GM19035 (cell line): ENCODE measurements around the gene CEACAM19.
"Not testable (repeated sequence)": the region's sequence is repeated elsewhere in the genome, so short reads cannot be mapped to it uniquely, and the experiment has no call there.

ENCODE experiments used
- ATAC-seq: cut with Tn5 transposase; IDR thresholded peaks from one replicate; pipeline ENCODE4 v1.9.1; 2021; ENCODE audit not compliant: unreplicated experiment

The CEACAM19 gene

DNA sequence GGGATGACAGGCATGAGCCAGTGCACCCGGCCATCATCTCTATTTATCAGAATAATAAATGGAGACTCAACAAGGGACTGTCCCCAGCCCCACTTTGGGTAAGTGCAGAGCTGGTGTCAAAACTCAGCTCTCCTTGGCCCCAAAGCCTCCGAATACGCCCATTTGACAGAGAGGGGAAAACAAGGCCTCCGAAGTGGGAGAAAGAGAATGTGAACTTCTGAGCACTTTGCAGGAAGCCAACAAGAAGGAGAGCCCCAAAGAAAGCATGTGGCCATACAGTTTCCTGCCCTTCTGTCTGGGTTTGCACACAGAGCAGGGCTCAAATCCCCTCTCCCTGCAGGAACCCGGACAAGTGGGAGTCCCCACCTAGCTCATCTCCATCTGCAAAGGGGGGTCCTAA lies 29.3 kb downstream of the CEACAM19 start:
- ATAC-seq: no peak

DNA sequence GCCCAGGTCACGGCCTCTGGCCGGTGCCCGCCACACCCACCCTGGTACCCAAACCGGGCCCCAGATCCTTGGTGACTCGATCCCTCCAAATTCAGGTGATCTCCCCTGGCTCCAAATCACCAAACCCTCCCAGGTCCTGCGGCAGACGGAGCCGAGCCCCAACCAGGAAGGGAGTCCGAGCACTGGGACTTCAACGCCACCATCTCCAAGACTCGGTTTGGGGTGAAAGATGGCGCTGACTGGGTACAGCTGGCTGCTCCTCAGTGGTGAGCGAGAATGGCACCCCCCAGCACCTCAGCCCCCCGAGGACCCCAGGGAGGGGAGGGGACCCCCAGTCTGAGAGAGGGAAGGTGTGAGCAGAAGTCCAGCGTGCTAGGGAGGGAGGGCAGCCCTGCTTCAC lies 29.9 kb downstream of the CEACAM19 start:
- no peak for ATAC-seq

DNA sequence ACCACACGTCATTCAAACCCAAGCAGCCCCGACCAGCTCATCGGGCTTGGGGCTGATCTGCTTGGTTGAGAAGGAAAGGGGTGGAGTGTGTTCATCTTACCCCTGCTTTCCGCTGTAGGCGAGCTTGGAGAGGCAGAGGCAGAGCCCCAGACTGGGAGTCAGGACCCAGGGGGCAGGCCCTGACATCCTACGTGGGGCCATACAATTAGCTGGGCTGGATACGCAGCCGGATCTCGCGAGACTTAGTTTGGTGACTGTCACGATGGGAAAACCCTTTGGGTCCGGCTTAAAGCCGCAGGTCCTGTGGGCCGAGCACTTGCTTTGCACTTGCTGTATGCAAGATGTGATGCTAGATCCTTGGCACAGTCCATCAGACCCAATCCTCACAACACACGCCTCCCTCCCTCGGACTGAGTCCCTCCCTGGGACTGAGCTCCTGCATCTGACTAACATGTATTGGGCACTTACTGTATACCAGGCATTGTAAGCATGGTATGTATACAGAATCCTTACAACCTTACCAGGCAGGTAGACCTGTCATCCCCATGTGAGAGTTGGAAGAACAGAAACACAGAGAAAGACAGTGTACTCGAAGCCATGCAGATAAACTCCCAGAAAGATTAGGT lies 31.4 kb downstream of the CEACAM19 start:
- ATAC-seq: no peak

DNA sequence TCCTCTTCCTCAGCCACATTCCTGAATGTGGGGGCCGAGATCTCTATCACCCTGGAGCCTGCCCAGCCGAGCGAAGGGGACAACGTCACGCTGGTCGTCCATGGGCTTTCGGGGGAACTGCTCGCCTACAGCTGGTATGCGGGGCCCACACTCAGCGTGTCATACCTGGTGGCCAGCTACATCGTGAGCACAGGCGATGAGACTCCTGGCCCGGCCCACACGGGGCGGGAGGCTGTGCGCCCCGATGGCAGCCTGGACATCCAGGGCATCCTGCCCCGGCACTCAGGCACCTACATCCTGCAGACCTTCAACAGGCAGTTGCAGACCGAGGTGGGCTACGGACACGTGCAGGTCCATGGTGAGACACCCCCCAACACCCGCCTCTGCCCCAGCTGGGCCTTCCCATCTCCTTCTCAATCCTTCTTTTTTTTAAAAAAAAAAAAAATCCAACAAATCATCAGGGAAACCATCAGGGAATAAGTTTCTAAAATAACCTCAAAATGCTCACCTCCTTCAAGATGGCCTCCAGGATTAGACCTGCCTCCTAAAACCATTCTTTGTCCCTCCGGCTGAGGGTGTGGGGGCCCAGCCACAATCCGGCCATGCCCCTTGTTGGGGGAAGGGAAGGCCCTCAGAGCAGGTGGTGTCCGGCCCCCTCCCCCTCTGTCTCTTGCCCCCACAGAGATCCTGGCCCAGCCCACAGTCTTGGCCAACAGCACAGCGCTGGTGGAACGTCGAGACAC lies 32.2 kb downstream of the CEACAM19 start:
- ATAC-seq: no peak

DNA sequence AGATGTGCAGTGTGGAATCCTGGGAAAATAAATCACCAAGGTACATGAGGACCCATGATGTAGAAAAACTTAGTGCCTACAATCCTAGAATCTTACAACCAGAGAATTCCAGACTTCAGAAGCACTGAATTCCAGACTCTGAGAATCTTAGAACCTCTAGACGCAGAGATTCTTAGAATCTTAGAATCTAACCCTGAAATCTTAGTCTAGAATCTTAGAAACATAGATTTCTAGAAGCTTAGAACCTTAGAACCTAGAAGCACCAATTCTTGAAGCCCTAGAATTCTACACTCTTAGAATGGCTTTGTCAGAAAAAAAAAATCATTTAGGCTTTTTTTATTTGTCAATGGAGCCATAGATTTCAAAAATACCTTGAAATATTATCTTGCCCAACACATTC lies 33.7 kb downstream of the CEACAM19 start:
- ATAC-seq: no peak

DNA sequence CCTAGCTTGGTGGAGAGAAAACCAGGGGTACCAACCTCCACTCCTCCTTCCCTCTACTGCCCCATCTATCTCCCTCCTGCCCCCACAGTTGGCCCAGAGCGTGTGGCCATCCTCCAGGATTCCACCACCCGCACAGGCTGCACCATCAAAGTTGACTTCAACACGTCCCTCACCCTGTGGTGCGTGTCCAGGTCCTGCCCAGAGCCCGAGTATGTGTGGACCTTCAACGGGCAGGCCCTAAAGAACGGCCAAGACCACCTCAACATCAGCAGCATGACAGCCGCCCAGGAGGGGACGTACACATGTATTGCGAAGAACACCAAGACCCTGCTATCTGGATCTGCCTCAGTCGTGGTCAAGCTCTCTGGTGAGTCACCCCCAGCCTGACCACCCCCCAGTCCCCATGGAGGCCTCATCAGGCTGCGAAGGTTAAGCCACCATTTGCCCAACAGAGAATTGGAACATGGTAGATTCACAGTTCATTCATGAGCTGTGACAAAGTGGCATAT lies 34.3 kb downstream of the CEACAM19 start:
- ATAC-seq: no peak

DNA sequence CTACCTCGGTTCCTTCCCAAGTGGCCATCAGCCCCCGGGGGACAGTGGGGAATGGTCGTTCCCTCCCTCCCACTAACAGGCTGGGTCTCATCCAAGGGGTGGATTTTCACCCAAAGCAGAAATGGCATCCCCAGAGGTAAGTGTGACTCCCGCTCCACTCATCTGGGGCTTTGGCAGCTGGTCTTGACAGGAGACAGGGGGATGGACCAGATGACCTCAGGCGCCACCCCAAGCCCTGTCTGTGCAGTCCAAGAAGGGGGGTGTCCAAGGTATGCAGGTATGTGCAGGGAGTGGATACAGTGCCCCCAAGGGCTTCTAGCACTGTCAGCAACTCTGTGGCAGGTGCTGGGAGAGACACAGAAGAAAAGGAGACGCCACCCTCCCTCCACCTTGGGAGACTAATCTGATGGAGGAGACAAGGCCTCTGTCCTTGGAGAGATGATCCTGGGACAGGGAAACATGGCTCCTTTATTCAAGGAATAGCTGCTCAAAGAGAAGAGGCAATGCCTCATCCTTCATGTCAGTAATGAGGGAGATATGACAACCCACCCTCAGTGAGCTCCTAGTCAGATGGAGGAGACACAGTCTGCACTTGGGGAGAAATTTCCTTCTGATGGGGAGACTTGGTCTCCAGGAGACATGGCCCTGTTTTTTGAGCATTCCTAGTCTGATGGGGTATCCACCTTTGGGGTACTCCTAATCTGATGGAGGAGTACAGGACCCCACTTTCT lies 35.4 kb downstream of the CEACAM19 start:
- no peak for ATAC-seq

DNA sequence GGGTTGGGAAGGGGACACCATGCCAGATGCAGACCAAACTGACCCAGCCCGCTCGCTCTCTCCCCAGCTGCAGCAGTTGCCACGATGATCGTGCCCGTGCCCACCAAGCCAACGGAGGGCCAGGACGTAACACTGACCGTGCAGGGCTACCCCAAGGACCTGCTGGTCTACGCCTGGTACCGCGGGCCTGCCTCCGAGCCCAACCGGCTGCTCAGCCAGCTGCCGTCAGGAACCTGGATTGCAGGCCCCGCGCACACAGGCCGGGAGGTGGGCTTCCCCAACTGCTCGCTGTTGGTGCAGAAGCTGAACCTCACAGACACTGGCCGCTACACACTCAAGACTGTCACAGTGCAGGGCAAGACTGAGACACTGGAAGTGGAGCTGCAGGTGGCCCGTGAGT lies 36.5 kb downstream of the CEACAM19 start:
- ATAC-seq: no peak

DNA sequence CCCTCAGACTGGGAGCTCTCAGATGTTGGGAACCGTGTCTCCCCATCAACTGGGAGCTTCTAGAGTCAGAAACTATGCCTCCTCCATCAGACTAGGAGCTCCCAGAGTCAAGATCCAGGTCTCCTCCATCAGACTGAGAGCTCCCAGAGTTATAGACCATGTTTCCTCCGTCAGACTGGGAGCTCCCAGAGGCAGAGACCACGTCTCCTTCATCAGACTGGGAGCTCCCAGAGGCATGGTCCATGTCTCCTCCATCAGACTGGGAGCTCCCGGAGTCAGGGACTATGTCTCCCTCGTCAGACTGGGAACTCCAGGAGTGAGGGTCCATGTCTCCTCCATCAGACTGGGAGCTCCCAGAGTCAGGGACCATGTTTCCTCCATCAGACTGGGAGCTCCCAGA lies 37.7 kb downstream of the CEACAM19 start:
- ATAC-seq: no peak

DNA sequence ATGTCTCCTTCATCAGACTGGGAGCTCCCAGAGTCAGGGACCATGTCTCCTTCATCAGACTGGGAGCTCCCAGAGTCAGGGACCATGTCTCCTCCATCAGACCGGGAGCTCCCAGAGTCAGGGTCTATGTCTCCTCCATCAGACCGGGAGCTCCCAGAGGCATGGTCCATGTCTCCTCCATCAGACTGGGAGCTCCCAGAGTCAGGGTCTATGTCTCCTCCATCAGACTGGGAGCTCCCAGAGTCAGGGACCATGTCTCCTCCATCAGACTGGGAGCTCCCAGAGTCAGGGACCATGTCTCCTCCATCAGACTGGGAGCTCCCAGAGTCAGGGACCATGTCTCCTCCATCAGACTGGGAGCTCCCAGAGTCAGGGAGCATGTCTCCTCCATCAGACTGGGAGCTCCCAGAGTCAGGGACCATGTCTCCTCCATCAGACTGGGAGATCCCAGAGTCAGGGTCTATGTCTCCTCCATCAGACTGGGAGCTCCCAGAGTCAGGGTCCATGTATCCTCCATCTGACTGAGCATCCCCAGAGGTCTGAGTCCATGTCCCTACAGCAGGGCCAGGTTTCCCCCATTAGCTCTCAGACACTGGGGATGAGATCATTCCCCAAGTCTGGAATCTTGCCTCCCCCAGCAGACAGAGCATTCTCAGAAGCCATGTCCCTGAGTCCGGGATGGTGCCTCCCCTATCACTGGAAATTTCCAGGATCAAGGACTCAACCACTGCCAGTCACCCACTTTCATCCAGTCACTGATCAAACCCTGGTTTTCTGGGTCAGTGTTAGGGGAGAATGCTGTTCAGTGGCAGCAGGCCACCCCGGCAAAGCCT lies 38.4 kb downstream of the CEACAM19 start:
- ATAC-seq: not testable (repeated sequence)

DNA sequence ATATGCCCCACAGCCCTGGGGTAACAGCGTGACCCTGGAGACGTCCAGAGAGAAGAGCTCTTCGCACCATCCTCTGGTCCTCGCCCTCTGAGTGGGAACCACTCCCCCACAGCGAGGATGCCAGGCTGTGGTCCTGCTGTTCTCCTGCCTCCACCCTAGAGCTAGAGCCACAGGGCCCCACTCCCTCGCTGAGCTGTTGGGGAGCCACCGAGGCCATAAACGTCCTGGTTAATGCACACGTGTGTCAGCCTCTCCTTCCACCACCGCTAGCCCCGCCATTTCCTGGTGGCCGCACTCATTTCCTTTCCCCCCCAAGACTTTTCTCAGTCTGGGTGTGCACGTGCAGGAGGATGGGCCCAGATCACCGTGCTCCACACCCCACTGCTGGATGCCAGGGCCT lies 39.2 kb downstream of the CEACAM19 start:
- no peak for ATAC-seq

DNA sequence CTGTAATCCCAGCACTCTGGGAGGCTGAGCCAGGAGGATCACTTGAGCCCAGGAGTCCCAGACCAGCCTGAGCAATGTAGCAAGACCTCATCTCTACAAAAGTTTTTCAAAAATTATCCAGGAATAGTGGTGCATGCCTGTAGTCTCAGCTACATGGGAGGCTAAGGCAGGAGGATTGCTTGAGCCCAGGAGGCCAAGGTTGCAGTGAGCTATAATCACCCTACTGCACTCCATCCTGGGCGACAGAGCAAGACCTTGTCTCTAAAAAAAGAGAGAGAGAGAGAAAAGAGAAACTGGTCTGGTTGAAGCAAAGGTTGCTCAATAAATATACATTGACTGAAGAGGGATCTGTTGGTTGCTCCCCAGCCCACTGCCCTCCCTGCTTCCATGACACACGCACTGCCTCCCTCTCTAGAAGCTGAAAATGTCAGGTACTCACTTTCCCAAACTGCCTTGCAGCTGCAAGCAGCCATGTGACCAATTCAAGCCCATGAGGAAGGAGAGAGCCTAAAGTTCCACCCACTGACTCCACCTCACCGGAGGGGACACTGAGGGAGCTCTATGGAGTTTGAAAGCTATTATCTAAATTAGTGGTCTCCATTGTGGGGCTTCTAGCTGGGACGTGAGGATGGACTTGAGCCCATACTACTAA lies 41.7 kb downstream of the CEACAM19 start:
- no peak for ATAC-seq

DNA sequence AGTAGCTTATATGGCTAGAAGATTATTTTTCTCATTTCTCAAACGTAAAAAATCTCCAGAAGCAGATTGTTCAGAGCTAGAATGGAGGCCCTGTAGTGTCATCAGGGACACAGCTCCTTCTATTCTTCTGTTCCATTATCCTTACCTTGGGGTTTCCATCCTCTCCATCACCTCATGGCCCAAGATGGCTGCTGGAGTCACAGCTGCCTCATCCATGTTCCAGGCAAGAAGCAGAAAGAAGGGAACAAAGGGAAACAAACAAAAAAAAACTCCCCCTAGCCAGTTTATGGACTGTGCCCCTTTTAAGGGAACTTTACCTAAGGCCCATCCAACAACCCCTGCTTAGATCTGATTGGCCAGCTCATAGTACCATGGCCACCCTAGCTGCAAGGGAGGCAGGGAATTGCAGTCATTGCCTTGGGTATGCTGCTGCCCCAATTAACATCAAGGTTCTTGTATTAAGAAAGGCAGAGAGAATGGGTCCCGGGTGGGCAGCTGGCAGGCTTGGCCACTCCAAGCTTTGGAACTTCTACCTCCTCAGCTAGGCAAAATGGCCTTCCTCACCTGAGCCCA lies 43.4 kb downstream of the CEACAM19 start:
- no peak for ATAC-seq

DNA sequence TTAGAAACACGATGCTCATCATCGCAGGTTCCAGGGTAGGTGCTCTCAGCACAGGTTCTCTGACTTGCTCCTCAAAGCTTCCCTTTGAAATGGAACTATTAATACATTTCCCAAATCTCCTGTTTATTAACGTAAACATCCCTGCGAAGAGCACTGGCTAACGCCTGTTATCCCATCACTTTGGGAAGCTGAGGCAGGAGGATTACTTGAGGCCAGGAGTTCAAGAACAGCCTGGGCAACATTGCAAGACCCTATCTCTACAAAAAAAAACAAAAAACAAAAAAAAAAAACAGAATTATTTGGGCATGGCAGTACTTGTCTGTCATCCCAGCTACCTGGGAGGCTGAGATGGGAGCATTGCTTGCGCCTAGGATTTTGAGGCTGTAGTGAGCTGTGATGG lies 46.3 kb downstream of the CEACAM19 start:
- no peak for ATAC-seq

DNA sequence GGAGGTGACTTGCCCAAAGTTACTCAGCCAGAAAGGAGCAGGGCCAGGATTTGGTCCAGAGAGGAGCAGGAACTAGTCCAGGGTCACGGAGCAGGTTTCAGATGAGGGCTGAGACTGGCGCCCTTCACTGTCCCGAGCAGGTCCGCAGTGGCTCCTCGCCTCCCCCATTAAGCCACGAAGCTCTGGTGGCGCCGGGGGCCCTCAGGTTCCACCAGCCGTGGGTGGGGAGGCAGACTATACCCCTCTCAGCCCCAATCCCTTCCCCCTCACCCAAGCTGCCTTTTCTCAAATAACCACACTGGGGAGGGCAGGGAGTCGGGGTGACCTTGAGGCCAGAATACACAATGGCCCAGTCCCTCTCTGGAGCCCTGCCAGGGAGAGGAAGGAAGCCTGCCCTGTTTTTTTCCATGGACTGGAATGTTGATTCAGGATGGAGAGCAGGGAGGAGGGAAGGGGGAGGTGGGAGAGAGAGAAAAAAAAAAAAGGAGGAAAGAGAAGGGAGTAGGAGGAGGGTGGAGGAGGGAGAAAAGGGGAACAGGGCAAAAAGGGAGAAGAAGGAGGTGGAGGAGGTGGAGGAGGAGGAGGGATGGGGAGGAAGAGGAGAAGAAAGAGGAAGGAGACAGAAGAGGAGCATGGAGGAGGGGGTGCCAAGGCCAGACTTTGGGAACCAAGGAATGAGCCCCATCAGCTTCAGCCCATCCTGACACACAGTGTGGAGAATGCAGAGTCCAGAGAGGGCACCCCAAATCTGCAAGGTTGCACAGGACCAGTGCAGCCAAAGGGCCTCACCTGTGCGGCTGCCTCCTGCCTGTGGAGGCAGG lies 47.4 kb downstream of the CEACAM19 start:
- no peak for ATAC-seq

DNA sequence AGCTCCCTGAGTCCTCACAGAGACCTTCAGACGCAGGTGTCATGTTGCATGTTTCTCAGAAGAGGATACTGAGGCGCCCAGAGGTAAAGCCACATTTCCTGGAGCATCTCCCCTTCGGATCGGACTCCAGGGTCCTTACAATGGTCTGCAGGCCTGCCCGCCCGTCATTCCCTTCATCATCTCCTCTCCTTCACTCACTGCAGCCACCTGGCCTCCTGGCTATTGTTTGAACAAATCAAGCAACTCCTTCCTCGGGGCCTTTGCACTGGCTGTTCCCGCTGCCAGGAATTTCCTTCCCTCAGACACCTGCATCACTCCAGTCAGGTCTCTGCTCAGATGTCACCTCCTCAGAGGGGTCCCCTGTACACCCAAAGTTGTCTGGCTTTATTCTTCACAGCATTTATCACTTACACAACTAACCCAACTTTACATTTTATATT lies 48.0 kb downstream of the CEACAM19 start:
- no peak for ATAC-seq

DNA sequence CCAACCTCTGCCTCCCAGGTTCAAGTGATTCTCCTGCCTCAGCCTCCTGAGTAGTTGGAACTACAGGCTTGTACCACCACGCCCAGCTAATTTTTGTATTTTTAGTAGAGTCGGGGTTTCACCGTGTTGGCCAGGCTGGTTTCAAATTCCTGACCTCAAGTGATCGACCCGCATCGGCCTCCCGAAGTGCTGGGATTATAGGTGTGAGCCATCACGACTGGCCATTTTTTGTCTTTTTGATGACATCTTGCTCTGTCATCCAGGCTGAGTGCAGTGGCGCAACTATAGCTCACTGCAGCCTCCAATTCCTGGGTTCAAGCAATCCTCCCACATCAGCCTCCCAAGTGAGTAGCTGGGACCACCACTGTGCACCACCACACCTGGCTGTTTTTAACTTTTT lies 49.1 kb downstream of the CEACAM19 start:
- ATAC-seq: not testable (repeated sequence)

DNA sequence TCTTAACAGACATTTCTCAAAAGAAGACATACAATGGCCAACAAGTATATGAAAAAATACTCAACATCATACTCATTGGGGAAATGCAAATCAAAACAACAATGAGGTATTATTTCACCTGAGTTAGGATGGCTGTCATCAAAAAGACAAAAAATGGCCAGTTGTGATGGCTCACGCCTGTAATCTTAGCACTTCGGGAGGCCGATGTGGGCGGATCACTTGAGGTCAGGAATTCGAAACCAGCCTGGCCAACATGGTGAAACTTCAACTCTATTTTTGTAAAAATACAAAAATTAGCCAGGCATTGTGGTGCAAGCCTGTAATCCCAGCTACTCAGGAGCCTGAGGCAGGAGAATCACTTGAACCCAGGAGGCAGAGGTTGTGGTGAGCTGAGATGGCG lies 49.7 kb downstream of the CEACAM19 start:
- ATAC-seq: no peak

DNA sequence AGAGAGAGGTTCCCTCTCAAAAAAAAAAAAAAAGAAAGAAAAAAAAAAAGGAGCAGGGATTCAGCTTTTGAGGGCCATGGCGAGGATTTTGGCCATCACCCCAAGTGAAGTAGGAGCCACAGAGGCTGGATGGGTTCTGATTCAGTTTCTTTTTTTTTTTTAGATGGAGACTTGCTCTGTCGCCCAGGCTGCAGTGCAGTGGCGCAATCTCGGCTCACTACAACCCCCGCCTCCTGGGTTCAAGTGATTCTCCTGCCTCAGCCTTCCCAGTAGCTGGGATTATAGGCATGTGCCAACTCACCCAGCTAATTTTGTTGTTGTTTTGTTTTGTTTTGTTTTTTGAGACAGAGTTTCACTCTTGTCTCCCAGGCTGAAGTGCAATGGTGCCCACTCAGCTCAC lies 50.1 kb downstream of the CEACAM19 start:
- ATAC-seq: not testable (repeated sequence)
